ENCODE measurements around the gene SLC2A2.

DNA sequence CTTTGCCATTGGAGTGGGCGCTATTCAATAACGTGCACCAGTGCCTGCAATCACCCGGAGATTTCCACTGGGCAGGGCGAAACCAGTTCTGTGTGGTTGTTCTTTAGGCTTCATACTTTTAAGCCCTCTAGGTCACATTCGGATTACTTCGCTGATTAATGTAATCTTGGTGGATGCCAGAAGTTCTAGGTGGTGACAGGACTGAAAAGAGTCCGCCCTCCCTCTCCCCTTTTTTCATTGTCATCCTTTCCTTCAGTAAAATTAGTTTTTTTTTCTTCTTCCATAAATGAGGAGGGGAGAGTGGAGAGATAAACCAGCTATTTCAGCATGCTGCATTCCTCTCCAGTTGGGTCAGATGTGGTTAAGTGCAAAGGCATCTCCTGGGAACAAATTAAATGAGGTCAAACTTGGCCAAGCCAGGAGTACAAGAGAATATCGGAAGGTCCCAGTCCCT, 2.3 kb upstream of the SLC2A2 start:
- TF ChIP-seq, protein P1, sequence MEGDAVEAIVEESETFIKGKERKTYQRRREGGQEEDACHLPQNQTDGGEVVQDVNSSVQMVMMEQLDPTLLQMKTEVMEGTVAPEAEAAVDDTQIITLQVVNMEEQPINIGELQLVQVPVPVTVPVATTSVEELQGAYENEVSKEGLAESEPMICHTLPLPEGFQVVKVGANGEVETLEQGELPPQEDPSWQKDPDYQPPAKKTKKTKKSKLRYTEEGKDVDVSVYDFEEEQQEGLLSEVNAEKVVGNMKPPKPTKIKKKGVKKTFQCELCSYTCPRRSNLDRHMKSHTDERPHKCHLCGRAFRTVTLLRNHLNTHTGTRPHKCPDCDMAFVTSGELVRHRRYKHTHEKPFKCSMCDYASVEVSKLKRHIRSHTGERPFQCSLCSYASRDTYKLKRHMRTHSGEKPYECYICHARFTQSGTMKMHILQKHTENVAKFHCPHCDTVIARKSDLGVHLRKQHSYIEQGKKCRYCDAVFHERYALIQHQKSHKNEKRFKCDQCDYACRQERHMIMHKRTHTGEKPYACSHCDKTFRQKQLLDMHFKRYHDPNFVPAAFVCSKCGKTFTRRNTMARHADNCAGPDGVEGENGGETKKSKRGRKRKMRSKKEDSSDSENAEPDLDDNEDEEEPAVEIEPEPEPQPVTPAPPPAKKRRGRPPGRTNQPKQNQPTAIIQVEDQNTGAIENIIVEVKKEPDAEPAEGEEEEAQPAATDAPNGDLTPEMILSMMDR (conservative IDR thresholded peaks at IDR 0.05 in 1 of 2, IDR thresholded peaks at IDR 0.05 in 1 of 2; ENCODE audit: low read depth in 1 of 2, low read length in 2 of 2) = no peak
- TF ChIP-seq EZH2 (IDR thresholded peaks at IDR 0.05; ENCODE audit: low read length, missing control alignments) = no peak
